ENCODE results near the gene OR10T2.

DNA sequence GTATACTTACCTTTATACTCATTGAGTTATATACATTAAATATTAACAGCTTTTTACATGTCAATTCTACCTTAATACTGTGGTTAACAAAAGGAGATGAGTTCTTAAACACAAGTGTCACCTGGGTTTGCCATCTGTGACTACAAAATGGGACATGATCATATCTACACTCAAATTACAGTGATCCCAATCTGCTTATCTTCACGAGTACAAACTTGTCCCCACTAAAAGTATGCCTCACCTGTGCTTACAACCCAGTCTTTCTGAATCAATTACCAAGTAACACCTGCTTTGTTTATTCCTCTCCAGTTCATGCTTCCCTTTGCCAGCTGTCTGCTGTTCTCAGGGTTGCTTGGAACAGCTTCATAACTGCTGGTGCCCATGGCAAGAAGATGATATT lies 36.8 kb downstream of the OR10T2 start:
- no peak for TF ChIP-seq CTCF (IDR thresholded peaks at IDR 0.05)
- TF ChIP-seq POLR2A (IDR thresholded peaks at IDR 0.05), result no peak

Data from heart left ventricle (tissue), 13 donors.